A549 treated with ZK216348 at 1 μM for 4 hours (cell line): ENCODE measurements around the gene ENDOV. TPM values are rescaled to one million over a fixed set of nuclear protein-coding genes. Genes with fewer than 3 reads are reported as not detected.

ENCODE experiments used
- total RNA-seq: library from RNA; stranded (reverse); fragments of 200-300 nt; extraction: Qiagen RNA extraction; gene quantifications from 5 replicates; pipeline ENCODE4 v1.2.3, GENCODE V29; 2022; ENCODE audit warnings: low read depth

ENDOV gene
- 34.4 to 52.9 TPM (median 49.5 TPM) in 5 replicates for total RNA-seq

DNA sequence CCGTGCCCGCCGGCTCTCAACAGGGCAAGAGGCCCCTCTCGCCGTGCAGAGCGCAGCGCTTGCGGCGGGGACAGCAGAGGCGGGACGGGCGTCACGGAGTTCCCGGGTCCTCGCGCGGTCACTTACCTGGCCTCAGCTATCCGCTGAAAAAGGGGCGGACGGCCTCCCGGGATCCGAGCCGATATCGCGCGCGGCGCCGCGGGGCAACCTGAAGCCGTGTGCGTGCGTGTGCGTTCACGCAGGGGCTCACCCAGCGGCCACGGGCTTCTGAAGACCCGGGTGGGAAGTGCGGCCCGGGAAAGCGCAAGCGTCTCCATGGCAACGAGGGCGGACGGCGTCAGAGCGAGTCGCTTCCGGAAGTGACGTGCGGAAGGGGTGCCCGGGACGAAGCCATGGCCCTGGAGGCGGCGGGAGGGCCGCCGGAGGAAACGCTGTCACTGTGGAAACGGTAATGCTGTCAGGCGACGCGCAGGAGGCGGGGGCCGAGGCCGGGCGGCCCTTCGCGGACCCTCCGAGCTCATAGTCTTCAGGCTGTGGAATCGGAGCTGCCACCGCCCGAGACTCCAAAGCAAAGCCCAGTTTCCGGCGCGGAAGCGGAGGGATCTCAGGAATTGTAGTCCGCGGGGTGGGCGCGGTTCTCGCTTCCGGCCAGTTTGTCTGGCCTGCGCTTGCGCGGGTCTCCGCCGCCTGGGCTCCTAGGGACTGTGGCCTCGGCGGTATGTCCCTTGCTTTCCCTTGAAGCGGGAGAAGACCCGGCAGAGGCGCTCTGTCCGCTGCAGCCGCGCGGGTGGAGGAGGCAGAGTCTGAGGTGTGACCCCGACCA is at the start of gene ENDOV:
Gene ENDOV, plus strand, starts transcription at position 365 of the 823 bp plus-strand sequence. Its CDS starts 28 bp downstream, at position 393.

GRCh38 chr17:80475910-80476876 is 61.2 kb downstream of the ENDOV start, which contains the start of gene NPTX1:
Gene NPTX1, minus strand, starts transcription at chr17:80476607. Its CDS starts 161 bp downstream, at chr17:80476446.

Other genes with a start within 250 kb of the ENDOV start
- gene CARD14, start 245.1 kb upstream of the ENDOV start, total RNA-seq = 0.17 to 0.78 TPM (median 0.25 TPM) in 5 replicates
- gene SGSH, start 194.8 kb upstream of the ENDOV start, total RNA-seq = 13.3 to 38.1 TPM (median 25.0 TPM) in 5 replicates
- 11.0 to 17.8 TPM (median 13.6 TPM) in 5 replicates for gene SLC26A11, start 194.7 kb upstream of the ENDOV start, total RNA-seq
- gene RNF213, start 154.3 kb upstream of the ENDOV start, total RNA-seq = 51.9 to 69.9 TPM (median 67.4 TPM) in 5 replicates
- 89.4 to 202 TPM (median 153 TPM) in 5 replicates for gene NPTX1, start 61.4 kb downstream of the ENDOV start, total RNA-seq
- 18.3 to 35.8 TPM (median 32.7 TPM) in 5 replicates for gene RPTOR, start 129.7 kb downstream of the ENDOV start, total RNA-seq